Activated B cell treated with CpG ODN at 0.5 μM for 24 hours (primary cell): ENCODE data around the gene MED12L. TPM values are rescaled to one million over a fixed set of nuclear protein-coding genes. Genes with fewer than 3 reads are reported as not detected.

ENCODE experiments used
- ATAC-seq: fragments of 200-7000 bp; cut with Tn5 transposase; one replicate; pipeline ENCODE4 v1.10.0; 2021; ENCODE audit warnings: low read depth, mild to moderate bottlenecking, moderate library complexity
- CTCF ChIA-PET: fragments of 350-600 bp; sonication (Branson Sonifier 250); formaldehyde crosslinking; loops from one replicate; lab custom pipeline; 2021; ENCODE audit warnings: antibody characterized with exemption; lab: Charles Lee
- POLR2A ChIA-PET: fragments of 350-600 bp; sonication (Branson Sonifier 250); formaldehyde crosslinking; loops from one replicate; lab custom pipeline; 2021; ENCODE audit warnings: antibody characterized with exemption; lab: Charles Lee
- DNase-seq: peaks from one replicate; pipeline ENCODE4 v3.0.0; 2022
- H3K27ac Mint-ChIP-seq: one replicate; pipeline ENCODE4 v1.8.0; 2020; ENCODE audit warnings: mixed read lengths
- H3K27me3 Mint-ChIP-seq: one replicate; pipeline ENCODE4 v1.8.0; 2021; ENCODE audit warnings: mixed read lengths
- H3K36me3 Mint-ChIP-seq: one replicate; pipeline ENCODE4 v1.8.0; 2021; ENCODE audit warnings: low read depth, mixed read lengths
- H3K4me1 Mint-ChIP-seq: one replicate; pipeline ENCODE4 v1.8.0; 2021; ENCODE audit warnings: mixed read lengths
- H3K4me3 Mint-ChIP-seq: one replicate; pipeline ENCODE4 v1.8.0; 2020; ENCODE audit warnings: mild to moderate bottlenecking, mixed read lengths
- H3K9me3 Mint-ChIP-seq: one replicate; pipeline ENCODE4 v1.8.0; 2020; ENCODE audit warnings: mixed read lengths
- CTCF ChIP-seq: fragments of 200-600 bp; IDR thresholded peaks from one replicate; pipeline ENCODE4 v1.8.0; 2022; ENCODE audit warnings: antibody characterized with exemption, mild to moderate bottlenecking
- intact Hi-C: fragments of 100-400 bp; cut with micrococcal nuclease; formaldehyde crosslinking; loops from one replicate; pipeline ENCODE4 v1.15.1; 2024
- total RNA-seq: library from RNA; stranded (reverse); gene quantifications from 2 replicates; pipeline ENCODE4 v1.2.3, GENCODE V29; 2022

Gene MED12L
- total RNA-seq, 1 donor from 2014 or later = 1.5 TPM

- ChIA-PET CTCF (no interaction called here), POLR2A (interaction anchor here (1.0 kb wide), 1 partner anchor 14 kb away, joined by 3 read pairs; no protein-coding TSS in a partner anchor)
- Mint-ChIP-seq H3K9me3 (no peaks in the 10 kb centered on the region), H3K4me1 (peaks cover 30% of the 10 kb centered on the region), H3K36me3 (no peaks in the 10 kb centered on the region), H3K4me3 (no peak overlapping the region), H3K27ac (no peak overlapping the region), H3K27me3 (no peaks in the 10 kb centered on the region)
- DNase-seq = no peak
- no peak for ATAC-seq
- no peak for TF ChIP-seq CTCF
- intact Hi-C loops = loop anchor here (5.0 kb wide), 1 partner anchor 35 kb away; the partner anchor contains the start of gene P2RY12
Measured at GRCh38 chr3:151347432-151347831, 262.0 kb downstream of the MED12L start.

GRCh38 chr3:151350656-151351055 lies 265.2 kb downstream of the MED12L start:
- peaks cover 37% of the 10 kb centered on the region for H3K4me1 Mint-ChIP-seq

GRCh38 chr3:151351219-151351618 lies 265.8 kb downstream of the MED12L start:
- intact Hi-C loops = no loop called here
- H3K4me1 Mint-ChIP-seq = peaks cover 34% of the 10 kb centered on the region
- peak overlapping the region; percentile 55 for H3K4me3 Mint-ChIP-seq
- H3K27ac Mint-ChIP-seq = peak overlapping the region; percentile 67
- peak; percentile 28 for ATAC-seq
- TF ChIP-seq CTCF = no peak
- no peaks in the 10 kb centered on the region for H3K9me3 Mint-ChIP-seq
- H3K36me3 Mint-ChIP-seq = no peaks in the 10 kb centered on the region
- H3K27me3 Mint-ChIP-seq = no peaks in the 10 kb centered on the region
- CTCF ChIA-PET = no interaction called here
- no peak for DNase-seq
- POLR2A ChIA-PET = no interaction called here

More at GRCh38 chr3:151350656-151351055, 265.2 kb downstream of the MED12L start:
- intact Hi-C loops = no loop called here
- no peak overlapping the region for H3K4me3 Mint-ChIP-seq
- H3K27me3 Mint-ChIP-seq = no peaks in the 10 kb centered on the region
- ATAC-seq (no peak), DNase-seq (no peak)
- no peak overlapping the region for H3K27ac Mint-ChIP-seq
- H3K36me3 Mint-ChIP-seq = no peaks in the 10 kb centered on the region
- H3K9me3 Mint-ChIP-seq = no peaks in the 10 kb centered on the region
- ChIA-PET CTCF (no interaction called here), POLR2A (no interaction called here)
- TF ChIP-seq CTCF = no peak

- CTCF ChIA-PET = no interaction called here
- peak overlapping the region; percentile 55 for H3K4me3 Mint-ChIP-seq
- H3K27me3 Mint-ChIP-seq = no peaks in the 10 kb centered on the region
- H3K4me1 Mint-ChIP-seq = peaks cover 32% of the 10 kb centered on the region
- no peak for TF ChIP-seq CTCF
- no peak for DNase-seq
- intact Hi-C loops = no loop called here
- no peaks in the 10 kb centered on the region for H3K36me3 Mint-ChIP-seq
- no peaks in the 10 kb centered on the region for H3K9me3 Mint-ChIP-seq
- peak overlapping the region; percentile 67 for H3K27ac Mint-ChIP-seq
- POLR2A ChIA-PET = no interaction called here
- ATAC-seq = no peak
Measured at GRCh38 chr3:151351648-151352047, 266.2 kb downstream of the MED12L start.

- DNase-seq (no peak), ATAC-seq (peak; percentile 57)
- no peak for TF ChIP-seq CTCF
- ChIA-PET POLR2A (interaction anchor here (1.7 kb wide), 1 partner anchor 28 kb away, joined by 4 read pairs; the partner anchor contains the start of gene P2RY12), CTCF (no interaction called here)
- Mint-ChIP-seq H3K27ac (peak overlapping the region; percentile 13), H3K4me3 (no peak overlapping the region), H3K36me3 (no peaks in the 10 kb centered on the region), H3K27me3 (no peaks in the 10 kb centered on the region), H3K4me1 (peaks cover 30% of the 10 kb centered on the region), H3K9me3 (no peaks in the 10 kb centered on the region)
- intact Hi-C loops = loop anchor here (2.0 kb wide), 1 partner anchor 16 kb away; no protein-coding TSS in a partner anchor
Measured at GRCh38 chr3:151356794-151357462, 271.5 kb downstream of the MED12L start.
